GM21390 (cell line): Measurements from ENCODE around the gene SRCAP.
"Not testable (repeated sequence)": the region's sequence is repeated elsewhere in the genome, so short reads cannot be mapped to it uniquely, and the experiment has no call there.

Experiments used
- ATAC-seq: cut with Tn5 transposase; IDR thresholded peaks from one replicate; pipeline ENCODE4 v1.9.1; 2021; ENCODE audit not compliant: unreplicated experiment

SRCAP gene

GRCh38 chr16:30697264-30698138, 1.5 kb upstream of the SRCAP start:
- ATAC-seq, result peak; percentile 82

GRCh38 chr16:30698139-30698815, 694 bp upstream of the SRCAP start:
- ATAC-seq, result peak; percentile 50

- ATAC-seq, result no peak
These were observed 686 bp downstream of the SRCAP start for GRCh38 chr16:30699615-30700099.

GRCh38 chr16:30700491-30700890, 1.5 kb downstream of the SRCAP start:
- no peak for ATAC-seq

- ATAC-seq, result no peak
These were observed 2.0 kb downstream of the SRCAP start for GRCh38 chr16:30700971-30701370.

- not testable (repeated sequence) for ATAC-seq
These were observed 4.1 kb downstream of the SRCAP start for GRCh38 chr16:30703071-30703470.

- ATAC-seq, result no peak
These were observed 5.0 kb downstream of the SRCAP start for GRCh38 chr16:30703971-30704370.

- ATAC-seq, result no peak
These were observed 7.1 kb downstream of the SRCAP start for GRCh38 chr16:30706046-30706445.

- ATAC-seq, result no peak
These were observed 12.0 kb downstream of the SRCAP start for GRCh38 chr16:30710971-30711370.

- ATAC-seq, result no peak
These were observed 12.7 kb downstream of the SRCAP start for GRCh38 chr16:30711712-30712111.

GRCh38 chr16:30715750-30716445, 16.9 kb downstream of the SRCAP start:
- ATAC-seq, result no peak

- no peak for ATAC-seq
These were observed 21.1 kb downstream of the SRCAP start for GRCh38 chr16:30720086-30720485.

GRCh38 chr16:30720694-30721093, 21.7 kb downstream of the SRCAP start:
- ATAC-seq, result no peak

GRCh38 chr16:30721167-30721566, 22.2 kb downstream of the SRCAP start:
- no peak for ATAC-seq

GRCh38 chr16:30721606-30722005, 22.6 kb downstream of the SRCAP start:
- ATAC-seq, result no peak

GRCh38 chr16:30722443-30722842, 23.5 kb downstream of the SRCAP start:
- ATAC-seq, result no peak

GRCh38 chr16:30722916-30723315, 23.9 kb downstream of the SRCAP start:
- ATAC-seq, result no peak

- ATAC-seq, result no peak
These were observed 24.9 kb downstream of the SRCAP start for GRCh38 chr16:30723725-30724355.

- ATAC-seq, result no peak
These were observed 25.9 kb downstream of the SRCAP start for GRCh38 chr16:30724641-30725417.

- ATAC-seq, result no peak
These were observed 26.4 kb downstream of the SRCAP start for GRCh38 chr16:30725418-30725792.
